ENCODE data around the gene ORM1. TPM values are rescaled to one million over a fixed set of nuclear protein-coding genes. Genes with fewer than 3 reads are reported as not detected.

The ORM1 gene
- total RNA-seq, 1 experiment from 2014 or later, result not detected

DNA sequence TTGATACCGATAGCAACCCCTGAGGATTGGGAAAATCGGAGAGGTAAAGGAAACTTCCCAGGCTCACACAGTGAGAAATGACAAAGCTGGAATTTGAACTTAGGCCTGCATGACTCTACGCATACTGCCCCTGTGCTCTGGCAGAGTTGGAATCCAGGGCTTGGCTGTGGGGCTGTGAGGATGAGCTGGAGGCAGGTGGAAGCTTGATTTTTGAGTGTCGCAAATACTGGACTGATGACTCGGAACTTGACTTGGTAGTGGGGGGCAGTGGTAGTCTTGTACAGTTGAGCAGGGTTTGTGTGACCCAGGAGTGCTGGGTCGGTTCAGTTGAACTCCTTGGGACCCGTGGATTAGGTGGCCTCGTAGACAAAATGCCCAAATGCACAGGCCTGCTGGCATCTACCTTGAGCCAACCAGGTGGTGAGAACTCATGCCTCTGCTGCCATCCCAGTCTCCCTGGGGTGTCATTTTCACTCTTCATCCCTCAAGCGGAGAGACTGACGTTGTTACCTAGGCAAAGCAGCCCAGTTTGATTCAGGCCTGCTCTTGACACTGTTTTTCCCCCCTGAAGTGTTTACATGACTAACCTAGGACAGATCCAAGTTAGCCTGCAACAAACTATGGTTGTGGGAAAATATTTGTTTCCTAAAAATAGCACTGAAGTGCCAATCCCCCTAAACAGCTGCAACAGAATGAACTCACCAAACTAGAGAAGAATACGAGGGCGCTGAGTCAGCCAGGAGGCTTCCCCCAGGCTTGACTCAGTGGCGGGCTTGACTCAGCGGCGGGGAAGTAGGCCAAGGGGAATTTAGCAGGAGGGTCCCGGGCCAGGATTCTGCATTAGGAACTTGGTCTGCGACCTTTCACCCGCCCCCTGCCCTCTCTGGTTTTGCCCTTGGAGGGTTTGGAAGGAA is 45.7 kb upstream of the ORM1 start:
- no TSS peak for BruUV-seq (replicated peaks)
- ChIA-PET CTCF (interaction anchor here (0.6 to 1.1 kb wide), 5 partner anchors 8 to 186 kb away, joined by 3 to 5 read pairs (median 3); partner anchors contain the start of gene COL27A1), POLR2A (interaction anchor here (0.9 kb wide), 1 partner anchor 11 kb away, joined by 3 read pairs; no protein-coding TSS in a partner anchor)
- peak overlapping the region; percentile 81 for H3K27ac Mint-ChIP-seq (ENCODE audit: low read depth, unreplicated experiment)
- H3K4me1 Mint-ChIP-seq (ENCODE audit: insufficient read depth, unreplicated experiment), result peaks cover 37% of the 10 kb centered on the region
- H3K36me3 Mint-ChIP-seq (ENCODE audit: insufficient read depth, unreplicated experiment), result no peaks in the 10 kb centered on the region
- DNase-seq (ENCODE audit: unreplicated experiment), result peak; percentile 87
- TF ChIP-seq CTCF (IDR thresholded peaks at IDR 0.05; ENCODE audit: unreplicated experiment), result no peak
- intact Hi-C loops (cut with micrococcal nuclease), result no loop called here
- H3K9me3 Mint-ChIP-seq (ENCODE audit: unreplicated experiment), result no peaks in the 10 kb centered on the region
- no peak overlapping the region for H3K4me3 Mint-ChIP-seq (ENCODE audit: unreplicated experiment)
- H3K27me3 Mint-ChIP-seq (ENCODE audit: insufficient read depth, unreplicated experiment), result no peaks in the 10 kb centered on the region

DNA sequence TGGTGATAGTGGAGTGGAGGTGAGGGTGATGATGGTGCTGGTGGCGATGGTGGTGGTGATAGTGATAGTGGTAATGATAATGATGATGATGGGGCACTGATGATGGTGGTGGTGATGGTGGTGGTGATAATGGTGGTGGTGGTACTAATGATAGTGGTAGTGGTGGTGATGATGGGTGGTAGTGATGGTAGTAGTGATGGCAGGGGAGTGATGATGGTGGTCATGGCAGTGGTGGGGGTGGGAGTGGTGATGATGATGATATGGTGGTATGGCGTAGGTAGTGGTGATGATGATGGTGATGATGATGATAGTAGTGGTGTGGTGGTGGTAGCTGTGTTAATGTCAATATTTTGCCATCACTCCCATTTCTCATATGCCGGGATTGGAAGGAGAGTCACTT is 44.5 kb upstream of the ORM1 start:
- peak overlapping the region; percentile 81 for H3K27ac Mint-ChIP-seq (ENCODE audit: low read depth, unreplicated experiment)
- H3K27me3 Mint-ChIP-seq (ENCODE audit: insufficient read depth, unreplicated experiment), result no peaks in the 10 kb centered on the region
- no peaks in the 10 kb centered on the region for H3K9me3 Mint-ChIP-seq (ENCODE audit: unreplicated experiment)
- intact Hi-C loops (cut with micrococcal nuclease), result no loop called here
- H3K36me3 Mint-ChIP-seq (ENCODE audit: insufficient read depth, unreplicated experiment), result no peaks in the 10 kb centered on the region
- CTCF ChIA-PET, result interaction anchor here (1.2 kb wide), 1 partner anchor 195 kb away, joined by 6 read pairs; no protein-coding TSS in a partner anchor
- peaks cover 48% of the 10 kb centered on the region for H3K4me1 Mint-ChIP-seq (ENCODE audit: insufficient read depth, unreplicated experiment)
- BruUV-seq (replicated peaks), result no TSS peak
- no peak for DNase-seq (ENCODE audit: unreplicated experiment)
- peak overlapping the region; percentile 8 for H3K4me3 Mint-ChIP-seq (ENCODE audit: unreplicated experiment)
- no peak for TF ChIP-seq CTCF (IDR thresholded peaks at IDR 0.05; ENCODE audit: unreplicated experiment)
- POLR2A ChIA-PET, result no interaction called here

DNA sequence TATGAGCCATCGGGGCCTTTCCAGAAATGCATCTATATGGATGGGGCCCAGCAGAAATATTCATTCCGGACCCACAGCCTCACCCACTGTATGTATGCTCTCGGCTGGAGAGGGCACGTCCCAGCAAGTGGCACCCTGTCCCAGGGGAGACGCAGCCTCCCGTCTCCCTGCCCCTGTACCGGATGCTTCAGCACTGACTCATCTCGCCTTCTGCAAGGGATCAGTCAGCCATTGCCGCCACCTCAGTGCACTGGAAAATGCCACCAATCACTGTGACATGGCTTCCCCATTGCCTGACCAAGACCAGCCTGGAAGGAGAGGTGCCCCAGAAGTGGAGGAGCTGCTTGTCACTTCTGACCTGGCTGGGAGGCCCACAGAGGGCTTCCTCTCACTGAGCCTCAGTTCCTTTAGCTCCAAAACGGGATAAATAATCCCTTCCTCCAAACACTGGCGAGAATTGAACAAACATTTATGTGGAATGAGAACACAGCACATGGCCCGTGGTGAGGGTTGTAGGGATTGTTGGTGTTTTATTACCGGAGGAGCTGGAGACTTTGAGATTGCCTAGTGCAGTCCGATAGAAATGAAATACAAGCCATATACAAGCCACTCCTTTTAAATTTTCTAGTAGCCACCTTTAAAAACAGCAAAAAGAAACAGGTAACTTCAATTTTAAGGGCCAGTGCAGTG is 43.9 kb upstream of the ORM1 start:
- H3K4me3 Mint-ChIP-seq (ENCODE audit: unreplicated experiment), result peak overlapping the region; percentile 8
- H3K27me3 Mint-ChIP-seq (ENCODE audit: insufficient read depth, unreplicated experiment), result no peaks in the 10 kb centered on the region
- no peaks in the 10 kb centered on the region for H3K36me3 Mint-ChIP-seq (ENCODE audit: insufficient read depth, unreplicated experiment)
- no peaks in the 10 kb centered on the region for H3K9me3 Mint-ChIP-seq (ENCODE audit: unreplicated experiment)
- POLR2A ChIA-PET, result interaction anchor here (0.6 kb wide), 1 partner anchor 1491 kb away, joined by 3 read pairs; no protein-coding TSS in a partner anchor
- intact Hi-C loops (cut with micrococcal nuclease), result no loop called here
- TF ChIP-seq CTCF (IDR thresholded peaks at IDR 0.05; ENCODE audit: unreplicated experiment), result no peak
- H3K27ac Mint-ChIP-seq (ENCODE audit: low read depth, unreplicated experiment), result peak overlapping the region; percentile 81
- BruUV-seq (replicated peaks), result no TSS peak
- H3K4me1 Mint-ChIP-seq (ENCODE audit: insufficient read depth, unreplicated experiment), result peaks cover 48% of the 10 kb centered on the region
- peak; percentile 84 for DNase-seq (ENCODE audit: unreplicated experiment)
- CTCF ChIA-PET, result interaction anchor here (0.5 to 1.5 kb wide), 8 partner anchors 9 to 1103 kb away, joined by 3 to 9 read pairs (median 3); no protein-coding TSS in a partner anchor

DNA sequence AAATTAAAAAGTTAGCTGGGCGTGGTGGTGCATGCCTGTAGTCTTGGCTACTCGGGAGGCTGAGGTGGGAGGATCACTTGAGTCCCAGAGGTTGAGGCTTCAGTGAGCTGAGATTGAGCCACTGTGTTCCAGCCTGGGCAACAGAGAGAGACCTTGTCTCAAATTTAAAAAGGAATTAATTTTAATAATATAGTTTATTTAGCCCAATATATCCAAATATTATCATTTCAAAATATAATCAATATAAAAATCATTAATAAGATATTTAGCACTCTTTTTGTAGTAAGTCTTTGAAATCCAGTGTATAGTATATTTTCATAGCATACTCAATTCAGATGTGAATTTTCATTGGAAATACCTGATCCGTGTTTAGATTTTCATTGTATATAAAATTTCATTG is 43.2 kb upstream of the ORM1 start:
- intact Hi-C loops (cut with micrococcal nuclease), result no loop called here
- H3K9me3 Mint-ChIP-seq (ENCODE audit: unreplicated experiment), result no peaks in the 10 kb centered on the region
- H3K27me3 Mint-ChIP-seq (ENCODE audit: insufficient read depth, unreplicated experiment), result no peaks in the 10 kb centered on the region
- POLR2A ChIA-PET, result interaction anchor here (0.6 kb wide), 1 partner anchor 1492 kb away, joined by 3 read pairs; no protein-coding TSS in a partner anchor
- no peak for DNase-seq (ENCODE audit: unreplicated experiment)
- CTCF ChIA-PET, result interaction anchor here (0.5 to 1.8 kb wide), 7 partner anchors 8 to 1103 kb away, joined by 3 to 9 read pairs (median 3); no protein-coding TSS in a partner anchor
- TF ChIP-seq CTCF (IDR thresholded peaks at IDR 0.05; ENCODE audit: unreplicated experiment), result no peak
- peaks cover 48% of the 10 kb centered on the region for H3K4me1 Mint-ChIP-seq (ENCODE audit: insufficient read depth, unreplicated experiment)
- no peaks in the 10 kb centered on the region for H3K36me3 Mint-ChIP-seq (ENCODE audit: insufficient read depth, unreplicated experiment)
- H3K4me3 Mint-ChIP-seq (ENCODE audit: unreplicated experiment), result no peak overlapping the region
- BruUV-seq (replicated peaks), result no TSS peak
- H3K27ac Mint-ChIP-seq (ENCODE audit: low read depth, unreplicated experiment), result no peak overlapping the region
